Measurements from ENCODE around the gene FBN2. TPM values are rescaled to one million over a fixed set of nuclear protein-coding genes. Genes with fewer than 3 reads are reported as not detected.

FBN2 gene
- total and polyA plus RNA-seq, 9 of the 15 experiments (the other 6 are each of a cell fraction or from before 2014, with no cell fraction given): 0.01 to 0.09 TPM; not detected in 7

- 0% methylated on average over 1 of the region's 1 CpG for WGBS (ENCODE audit: insufficient coverage, low coverage, missing lambda C conversion rate)
- BruUV-seq (replicated peaks): no TSS peak
Measured at GRCh38 chr5:128516978-128517377, 21.1 kb downstream of the FBN2 start.

More at GRCh38 chr5:128516978-128517377, 21.1 kb downstream of the FBN2 start:
- H3K79me2 ChIP-seq (ENCODE audit: control insufficient read depth, insufficient read depth, low read length): no peaks in the 10 kb centered on the region
- ATAC-seq (no peak), DNase-seq (ENCODE audit: extremely low read depth in 1 of 4, low spot score in 3 of 4) (no peak), FAIRE-seq (no peak)
- H3K9me1 ChIP-seq (ENCODE audit: control insufficient read depth, insufficient read depth, low read length): no peaks in the 10 kb centered on the region
- H3K4me1 ChIP-seq (replicated peaks in 1 of 2; ENCODE audit: control insufficient read depth in 2 of 2, insufficient read depth in 2 of 2, low read length in 2 of 2): no peaks in the 10 kb centered on the region
- H3K9me3 ChIP-seq (replicated peaks; ENCODE audit: control insufficient read depth, insufficient read depth, low read depth, low read length): no peaks in the 10 kb centered on the region
- no peak overlapping the region for H3K4me3 ChIP-seq
- no peak overlapping the region for H3K9ac ChIP-seq (ENCODE audit: insufficient read depth in 1 of 2, low read depth in 2 of 2, low read length in 2 of 2)
- intact Hi-C loops (cut with micrococcal nuclease): no loop called here
- no peak overlapping the region for H2AFZ ChIP-seq (ENCODE audit: low read depth, low read length)
- POLR2A ChIA-PET: no interaction called here
- CTCF ChIA-PET (ENCODE audit: low intra/inter-chr PET ratio): no interaction called here
- no peak overlapping the region for H3K4me2 ChIP-seq (ENCODE audit: insufficient read depth, low read length)
- no peaks in the 10 kb centered on the region for H3K27me3 ChIP-seq (ENCODE audit: control insufficient read depth in 2 of 2, insufficient read depth in 2 of 2, low read length in 2 of 2)
- H3K36me3 ChIP-seq (ENCODE audit: control insufficient read depth, insufficient read depth, low read length): no peaks in the 10 kb centered on the region
- no peak for TF ChIP-seq SMARCA5 (IDR thresholded peaks at IDR 0.05)
- no peak for TF ChIP-seq ZC3H4 (CRISPR knock-in tag; IDR thresholded peaks at IDR 0.05; ENCODE audit: borderline replicate concordance)
- TF ChIP-seq MIER1 (IDR thresholded peaks at IDR 0.05; ENCODE audit: low read depth): no peak
- TF ChIP-seq, protein P1, sequence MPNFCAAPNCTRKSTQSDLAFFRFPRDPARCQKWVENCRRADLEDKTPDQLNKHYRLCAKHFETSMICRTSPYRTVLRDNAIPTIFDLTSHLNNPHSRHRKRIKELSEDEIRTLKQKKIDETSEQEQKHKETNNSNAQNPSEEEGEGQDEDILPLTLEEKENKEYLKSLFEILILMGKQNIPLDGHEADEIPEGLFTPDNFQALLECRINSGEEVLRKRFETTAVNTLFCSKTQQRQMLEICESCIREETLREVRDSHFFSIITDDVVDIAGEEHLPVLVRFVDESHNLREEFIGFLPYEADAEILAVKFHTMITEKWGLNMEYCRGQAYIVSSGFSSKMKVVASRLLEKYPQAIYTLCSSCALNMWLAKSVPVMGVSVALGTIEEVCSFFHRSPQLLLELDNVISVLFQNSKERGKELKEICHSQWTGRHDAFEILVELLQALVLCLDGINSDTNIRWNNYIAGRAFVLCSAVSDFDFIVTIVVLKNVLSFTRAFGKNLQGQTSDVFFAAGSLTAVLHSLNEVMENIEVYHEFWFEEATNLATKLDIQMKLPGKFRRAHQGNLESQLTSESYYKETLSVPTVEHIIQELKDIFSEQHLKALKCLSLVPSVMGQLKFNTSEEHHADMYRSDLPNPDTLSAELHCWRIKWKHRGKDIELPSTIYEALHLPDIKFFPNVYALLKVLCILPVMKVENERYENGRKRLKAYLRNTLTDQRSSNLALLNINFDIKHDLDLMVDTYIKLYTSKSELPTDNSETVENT (CRISPR knock-in tag; IDR thresholded peaks at IDR 0.05): no peak
- TF ChIP-seq RBFOX2 (IDR thresholded peaks at IDR 0.05; ENCODE audit: low read depth, low read length): no peak
- TF ChIP-seq ZNF133 (CRISPR knock-in tag; IDR thresholded peaks at IDR 0.05): no peak
- TF ChIP-seq EP400 (IDR thresholded peaks at IDR 0.05): no peak
- TF ChIP-seq CGGBP1 (CRISPR knock-in tag; IDR thresholded peaks at IDR 0.05): no peak
- TF ChIP-seq TFAM (CRISPR knock-in tag; conservative IDR thresholded peaks at IDR 0.05): no peak
- TF ChIP-seq, protein P2, sequence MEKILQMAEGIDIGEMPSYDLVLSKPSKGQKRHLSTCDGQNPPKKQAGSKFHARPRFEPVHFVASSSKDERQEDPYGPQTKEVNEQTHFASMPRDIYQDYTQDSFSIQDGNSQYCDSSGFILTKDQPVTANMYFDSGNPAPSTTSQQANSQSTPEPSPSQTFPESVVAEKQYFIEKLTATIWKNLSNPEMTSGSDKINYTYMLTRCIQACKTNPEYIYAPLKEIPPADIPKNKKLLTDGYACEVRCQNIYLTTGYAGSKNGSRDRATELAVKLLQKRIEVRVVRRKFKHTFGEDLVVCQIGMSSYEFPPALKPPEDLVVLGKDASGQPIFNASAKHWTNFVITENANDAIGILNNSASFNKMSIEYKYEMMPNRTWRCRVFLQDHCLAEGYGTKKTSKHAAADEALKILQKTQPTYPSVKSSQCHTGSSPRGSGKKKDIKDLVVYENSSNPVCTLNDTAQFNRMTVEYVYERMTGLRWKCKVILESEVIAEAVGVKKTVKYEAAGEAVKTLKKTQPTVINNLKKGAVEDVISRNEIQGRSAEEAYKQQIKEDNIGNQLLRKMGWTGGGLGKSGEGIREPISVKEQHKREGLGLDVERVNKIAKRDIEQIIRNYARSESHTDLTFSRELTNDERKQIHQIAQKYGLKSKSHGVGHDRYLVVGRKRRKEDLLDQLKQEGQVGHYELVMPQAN (IDR thresholded peaks at IDR 0.05; ENCODE audit: borderline replicate concordance): no peak
- no peak for TF ChIP-seq ZKSCAN3 (CRISPR knock-in tag; IDR thresholded peaks at IDR 0.05)
- no peak for TF ChIP-seq CEBPZ (IDR thresholded peaks at IDR 0.05; ENCODE audit: borderline replicate concordance, low read depth, low read length)
- no peak for TF ChIP-seq ZNF699 (CRISPR knock-in tag; IDR thresholded peaks at IDR 0.05; ENCODE audit: insufficient replicate concordance)
- H3K27ac ChIP-seq (ENCODE audit: extremely low read depth, low read depth, low read length): no peak overlapping the region
- H4K20me1 ChIP-seq (replicated peaks; ENCODE audit: control insufficient read depth, insufficient read depth, low read length): no peaks in the 10 kb centered on the region
- in situ Hi-C loops (cut with MboI): no loop called here
